HepG2 (cell line): ENCODE data around the gene SAMD14. TPM values are rescaled to one million over a fixed set of nuclear protein-coding genes. Genes with fewer than 3 reads are reported as not detected.

Experiments
- ARID5B ChIP-seq: IDR thresholded peaks from 2 replicates; pipeline ENCODE4 v1.4.0; 2020; ENCODE audit warnings: mild to moderate bottlenecking, missing genetic modification reagents
- ARNT2 ChIP-seq: sonication (generic); formaldehyde crosslinking; IDR thresholded peaks from 2 replicates; pipeline ENCODE4 v1.8.0; 2022; ENCODE audit warnings: mild to moderate bottlenecking, low read depth, missing genetic modification reagents, moderate library complexity
- ATF7-NPFF ChIP-seq: sonication (generic); formaldehyde crosslinking; IDR thresholded peaks from 2 replicates; pipeline ENCODE4 v1.8.1; 2023; ENCODE audit warnings: mild to moderate bottlenecking, low read depth, missing genetic modification reagents, moderate library complexity
- HNF1A ChIP-seq, 2 experiments: sonication (generic) in 1 of 2; formaldehyde crosslinking in 1 of 2; IDR thresholded peaks; 2 replicates each; pipeline versions ENCODE4 v1.4.0 to v1.6.1; 2016 to 2020; ENCODE audit warnings: borderline replicate concordance in 1 of 2, low read depth in 1 of 2, mild to moderate bottlenecking in 1 of 2, missing genetic modification reagents in 1 of 2
- KDM2A ChIP-seq: sonication (generic); formaldehyde crosslinking; IDR thresholded peaks from 2 replicates; pipeline ENCODE4 v1.4.0; 2020; ENCODE audit warnings: low read depth, missing genetic modification reagents, borderline replicate concordance
- MYC ChIP-seq: sonication (generic); formaldehyde crosslinking; IDR thresholded peaks from 2 replicates; pipeline ENCODE4 v1.9.0; 2021; ENCODE audit warnings: missing genetic modification reagents, borderline replicate concordance
- SKI ChIP-seq: fragments of 450-650 bp; IDR thresholded peaks from one replicate; pipeline ENCODE4 v1.6.1; 2018; ENCODE audit warnings: mild to moderate bottlenecking; ENCODE audit not compliant: partially characterized antibody
- WIZ ChIP-seq: sonication (generic); formaldehyde crosslinking; IDR thresholded peaks from 2 replicates; pipeline ENCODE4 v1.5.1; 2020; ENCODE audit warnings: mild to moderate bottlenecking, missing genetic modification reagents
- ZBTB39 ChIP-seq: sonication (generic); formaldehyde crosslinking; IDR thresholded peaks from 2 replicates; pipeline ENCODE4 v1.5.0; 2020; ENCODE audit warnings: missing genetic modification reagents
- ZFY ChIP-seq: sonication (generic); formaldehyde crosslinking; IDR thresholded peaks from 2 replicates; pipeline ENCODE4 v1.4.0; 2020; ENCODE audit warnings: missing genetic modification reagents
- ZHX1 ChIP-seq: sonication (generic); formaldehyde crosslinking; IDR thresholded peaks from 2 replicates; pipeline ENCODE4 v1.8.1; 2022; ENCODE audit warnings: low read depth, mild to moderate bottlenecking, missing genetic modification reagents
- ZNF629 ChIP-seq: sonication (generic); formaldehyde crosslinking; conservative IDR thresholded peaks from 2 replicates; pipeline ENCODE4 v1.5.0; 2020; ENCODE audit warnings: missing genetic modification reagents
- ZNF777 ChIP-seq: sonication (generic); formaldehyde crosslinking; IDR thresholded peaks from 2 replicates; pipeline ENCODE4 v1.4.0; 2020; ENCODE audit warnings: missing genetic modification reagents
- ZNF891 ChIP-seq: sonication (generic); formaldehyde crosslinking; IDR thresholded peaks from 2 replicates; pipeline ENCODE4 v1.5.0; 2020; ENCODE audit warnings: mild to moderate bottlenecking, missing genetic modification reagents
- polyA plus RNA-seq, 8 experiments: library from polyadenylated mRNA; depleted of rRNA in 3 of 8; stranded (reverse) in 7 of 8; unstranded in 1 of 8; fragments of >200 nt; fragmentation: Illumina TruSeq in 4 of 8; extraction: Trizol in 4 of 8; gene quantifications; 2 replicates each; pipeline versions ENCODE4 v1.2.1 to v1.2.3, GENCODE V29; 2011 to 2016; ENCODE audit warnings: low read depth in 4 of 8, missing spikeins in 1 of 8, mixed read lengths in 1 of 8; ENCODE audit not compliant: insufficient read depth in 1 of 8
- total RNA-seq, 5 experiments: library from RNA; depleted of rRNA; stranded (reverse); fragments of >200 nt; fragmentation: Illumina TruSeq; extraction: Trizol; gene quantifications; 2 replicates each; pipeline ENCODE4 v1.2.3, GENCODE V29; 2016; ENCODE audit warnings: low read depth in 1 of 5

Gene SAMD14
- total and polyA plus RNA-seq, 2 of the 13 experiments (the other 11 are each of a cell fraction or from before 2014, with no cell fraction given): 0.07 to 0.22 TPM

GRCh38 chr17:50117202-50118051, 12.5 kb downstream of the SAMD14 start (continued):
- TF ChIP-seq HNF1A (IDR thresholded peaks at IDR 0.05; ENCODE audit: low read depth): no peak
- no peak for TF ChIP-seq HNF1A (CRISPR knock-in tag; IDR thresholded peaks at IDR 0.05; ENCODE audit: borderline replicate concordance)
- peak; percentile 21; the same call in 1 of the 2 replicates for TF ChIP-seq ARNT2 (CRISPR knock-in tag)
- TF ChIP-seq MYC (CRISPR knock-in tag): peak; percentile 62; the same call in 1 of the 2 replicates
- TF ChIP-seq ZNF777: peak; percentile 39; the same call in 1 of the 2 replicates
- peak; percentile 47; the same call in 1 of the 2 replicates for TF ChIP-seq ZFY (CRISPR knock-in tag)
- peak; percentile 82; the same call in 1 of the 2 replicates for TF ChIP-seq ZHX1 (CRISPR knock-in tag)
- peak; percentile 71; the same call in 1 of the 2 replicates for TF ChIP-seq KDM2A (CRISPR knock-in tag)
- TF ChIP-seq ZBTB39 (CRISPR knock-in tag): no peak
- peak; percentile 89 for TF ChIP-seq ZNF629
- peak; percentile 68 for TF ChIP-seq SKI
- no peak for TF ChIP-seq ZNF891 (CRISPR knock-in tag)
- TF ChIP-seq ATF7-NPFF: peak; percentile 65; the same call in 1 of the 2 replicates
- TF ChIP-seq ARID5B (CRISPR knock-in tag): peak; percentile 24; the same call in 1 of the 2 replicates
- TF ChIP-seq WIZ (CRISPR knock-in tag): no peak
